ENCODE data around the gene TCHP. TPM values are rescaled to one million over a fixed set of nuclear protein-coding genes. Genes with fewer than 3 reads are reported as not detected.

TCHP gene
- total RNA-seq, 4 donors from 2014 or later: 5.9 to 23.2 (median 13.8) TPM

GRCh38 chr12:109915171-109916040 is 15.3 kb downstream of the TCHP start:
- TF ChIP-seq, protein P1, sequence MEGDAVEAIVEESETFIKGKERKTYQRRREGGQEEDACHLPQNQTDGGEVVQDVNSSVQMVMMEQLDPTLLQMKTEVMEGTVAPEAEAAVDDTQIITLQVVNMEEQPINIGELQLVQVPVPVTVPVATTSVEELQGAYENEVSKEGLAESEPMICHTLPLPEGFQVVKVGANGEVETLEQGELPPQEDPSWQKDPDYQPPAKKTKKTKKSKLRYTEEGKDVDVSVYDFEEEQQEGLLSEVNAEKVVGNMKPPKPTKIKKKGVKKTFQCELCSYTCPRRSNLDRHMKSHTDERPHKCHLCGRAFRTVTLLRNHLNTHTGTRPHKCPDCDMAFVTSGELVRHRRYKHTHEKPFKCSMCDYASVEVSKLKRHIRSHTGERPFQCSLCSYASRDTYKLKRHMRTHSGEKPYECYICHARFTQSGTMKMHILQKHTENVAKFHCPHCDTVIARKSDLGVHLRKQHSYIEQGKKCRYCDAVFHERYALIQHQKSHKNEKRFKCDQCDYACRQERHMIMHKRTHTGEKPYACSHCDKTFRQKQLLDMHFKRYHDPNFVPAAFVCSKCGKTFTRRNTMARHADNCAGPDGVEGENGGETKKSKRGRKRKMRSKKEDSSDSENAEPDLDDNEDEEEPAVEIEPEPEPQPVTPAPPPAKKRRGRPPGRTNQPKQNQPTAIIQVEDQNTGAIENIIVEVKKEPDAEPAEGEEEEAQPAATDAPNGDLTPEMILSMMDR (IDR thresholded peaks at IDR 0.05; ENCODE audit: low read depth): no peak

- TF ChIP-seq, protein P1 (IDR thresholded peaks at IDR 0.05; ENCODE audit: low read depth): no peak
Measured at GRCh38 chr12:109916045-109916444, 16.0 kb downstream of the TCHP start.

DNA sequence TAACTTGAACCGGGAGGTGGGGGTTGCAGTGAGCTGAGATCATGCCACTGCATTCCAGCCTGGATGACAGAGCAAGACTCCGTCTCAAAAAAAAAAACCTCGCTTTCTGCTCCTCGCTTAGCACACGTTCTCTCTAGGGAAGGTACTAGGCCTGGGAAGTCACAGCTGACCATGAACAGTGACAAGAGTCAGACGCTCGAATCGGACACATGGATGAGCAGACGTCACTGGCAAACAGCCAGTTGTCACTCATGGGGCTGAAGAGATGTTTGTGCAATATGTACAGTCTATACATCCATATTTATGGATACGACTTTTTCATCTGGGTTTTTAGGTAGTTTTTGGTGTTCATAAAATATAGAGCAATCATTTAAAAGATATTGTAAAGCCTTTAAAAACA is 19.4 kb downstream of the TCHP start:
- TF ChIP-seq, protein P1 (IDR thresholded peaks at IDR 0.05; ENCODE audit: low read depth): no peak

DNA sequence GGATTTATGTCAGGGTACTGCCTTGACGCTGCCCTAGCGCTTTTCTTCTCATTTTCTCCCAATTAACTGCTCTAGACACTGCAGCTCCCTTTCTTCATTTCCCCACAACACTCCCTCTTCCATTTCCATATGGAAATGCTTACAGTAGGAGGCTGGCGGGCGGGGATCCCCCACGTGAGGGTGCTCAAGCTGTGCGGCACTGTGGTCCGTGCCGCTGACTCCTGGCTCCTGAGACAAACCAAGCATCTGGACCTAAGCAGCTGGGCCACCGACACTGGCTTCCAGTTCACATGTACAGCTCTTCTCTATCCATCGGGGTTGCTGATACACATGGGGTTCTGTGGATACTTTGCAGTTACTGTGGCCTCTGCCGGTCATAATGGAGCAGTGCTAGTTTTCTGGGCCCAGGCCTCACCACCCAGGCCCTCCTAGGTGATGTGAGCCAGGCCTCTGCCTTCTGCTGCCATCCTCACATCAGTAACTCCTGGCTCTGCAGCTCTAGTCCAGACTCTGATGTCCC is 20.2 kb downstream of the TCHP start:
- TF ChIP-seq, protein P1 (IDR thresholded peaks at IDR 0.05; ENCODE audit: low read depth): no peak

DNA sequence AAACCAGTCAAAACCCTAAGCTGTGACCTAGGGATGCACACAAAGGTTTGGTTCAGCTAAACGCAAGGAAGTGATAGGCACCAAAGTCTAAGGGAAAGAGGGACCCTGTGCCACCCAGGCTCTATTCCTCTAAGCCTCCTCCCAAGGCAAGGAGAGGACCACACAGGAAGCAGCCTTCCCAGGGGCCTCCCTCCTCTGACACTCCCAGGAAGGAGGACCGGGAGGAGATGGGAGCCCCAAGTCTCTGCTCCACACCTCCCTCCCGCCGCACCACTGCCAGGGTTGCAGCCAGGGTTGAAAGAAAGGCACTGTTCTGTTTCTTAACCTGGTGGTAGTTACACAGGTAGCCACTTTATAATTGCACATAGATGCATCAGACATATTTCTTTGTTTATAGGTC is 21.9 kb downstream of the TCHP start:
- TF ChIP-seq, protein P1 (IDR thresholded peaks at IDR 0.05; ENCODE audit: low read depth): no peak

DNA sequence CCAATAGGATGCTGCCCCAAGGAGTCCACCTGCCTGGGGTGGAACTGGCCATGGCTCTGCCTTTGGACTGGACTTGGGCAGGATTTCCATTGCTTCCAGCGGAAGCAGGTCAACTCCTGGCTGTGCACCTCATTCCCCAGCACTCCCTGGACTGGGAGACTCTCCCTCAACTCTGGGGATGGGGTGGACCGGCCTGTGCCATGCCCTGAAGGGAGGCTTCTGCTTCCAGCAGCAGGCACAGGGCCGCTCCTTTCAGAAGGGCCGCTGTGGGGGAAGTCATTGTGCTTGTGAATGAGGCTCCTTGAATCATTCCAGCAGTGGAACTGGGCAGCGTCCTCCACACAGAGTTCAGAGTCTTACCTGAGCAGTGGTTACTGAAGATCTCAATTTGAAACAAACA is 23.0 kb downstream of the TCHP start:
- TF ChIP-seq, protein P1 (IDR thresholded peaks at IDR 0.05; ENCODE audit: low read depth): no peak

GRCh38 chr12:109923481-109924245 is 23.6 kb downstream of the TCHP start:
- TF ChIP-seq, protein P1 (IDR thresholded peaks at IDR 0.05; ENCODE audit: low read depth): no peak
